Myocyte (in vitro differentiated cells): ENCODE data around the gene RASEF. TPM values are rescaled to one million over a fixed set of nuclear protein-coding genes. Genes with fewer than 3 reads are reported as not detected.

Source experiments
- DNase-seq: peaks from one replicate; pipeline ENCODE4 v3.0.0-alpha.2; 2012; ENCODE audit warnings: low read depth
- total RNA-seq: library from RNA; depleted of rRNA; stranded (reverse); fragments of >200 nt; gene quantifications from 2 replicates; pipeline ENCODE4 v1.2.3, GENCODE V29; 2014

The RASEF gene
- total RNA-seq, 1 donor from 2014 or later, result not detected

DNA sequence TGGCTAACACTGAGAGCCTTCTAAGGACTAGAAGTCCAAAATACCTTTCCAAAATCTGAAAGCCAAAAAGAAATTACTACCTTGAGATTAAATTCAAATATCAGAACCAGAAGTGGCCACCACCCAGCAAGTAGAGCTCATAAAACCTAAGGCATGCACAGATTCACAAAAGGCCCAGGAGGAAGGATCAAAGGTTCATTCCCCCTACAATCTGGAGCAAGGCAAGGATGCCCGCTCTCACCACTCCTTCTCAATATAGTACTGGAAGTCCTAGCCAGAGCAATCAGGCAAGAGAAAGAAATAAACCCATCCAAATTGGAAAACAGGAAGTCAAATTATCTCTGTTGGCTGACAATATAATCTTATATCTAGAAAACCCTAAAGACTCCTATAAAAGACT is 6.0 kb downstream of the RASEF start:
- no peak for DNase-seq

- DNase-seq, result no peak
Measured at GRCh38 chr9:83056174-83056573, 6.8 kb downstream of the RASEF start.

GRCh38 chr9:83047839-83048775 is 14.8 kb downstream of the RASEF start:
- no peak for DNase-seq

GRCh38 chr9:83043597-83043996 is 19.3 kb downstream of the RASEF start:
- no peak for DNase-seq

- no peak for DNase-seq
Measured at GRCh38 chr9:83041771-83042170, 21.2 kb downstream of the RASEF start.

DNA sequence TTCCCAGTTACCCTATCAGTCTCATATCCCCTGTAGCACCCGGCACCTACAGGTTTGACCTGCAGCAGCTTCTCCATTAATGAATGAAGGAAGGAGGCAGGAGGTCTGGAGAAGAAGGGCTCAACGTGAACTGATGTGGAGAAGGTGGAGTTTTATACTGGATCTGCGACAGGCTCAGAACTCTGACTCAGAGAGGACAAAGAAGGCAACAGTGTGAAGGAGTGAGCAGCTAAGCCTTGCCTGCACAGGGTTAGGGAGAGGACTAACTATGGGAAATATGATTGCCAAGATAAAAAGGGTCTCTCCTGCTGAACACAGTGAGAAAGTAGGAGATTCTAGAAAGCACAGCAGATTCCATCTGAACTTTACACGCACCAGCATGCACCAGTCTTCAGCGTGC is 23.6 kb downstream of the RASEF start:
- no peak for DNase-seq

- DNase-seq, result no peak
Measured at GRCh38 chr9:83036043-83036442, 26.9 kb downstream of the RASEF start.

GRCh38 chr9:83035143-83035542 is 27.8 kb downstream of the RASEF start:
- no peak for DNase-seq

- no peak for DNase-seq
Measured at GRCh38 chr9:83034587-83034986, 28.4 kb downstream of the RASEF start.

- no peak for DNase-seq
Measured at GRCh38 chr9:83034026-83034425, 28.9 kb downstream of the RASEF start.

GRCh38 chr9:83032065-83032625 is 30.8 kb downstream of the RASEF start:
- no peak for DNase-seq

DNA sequence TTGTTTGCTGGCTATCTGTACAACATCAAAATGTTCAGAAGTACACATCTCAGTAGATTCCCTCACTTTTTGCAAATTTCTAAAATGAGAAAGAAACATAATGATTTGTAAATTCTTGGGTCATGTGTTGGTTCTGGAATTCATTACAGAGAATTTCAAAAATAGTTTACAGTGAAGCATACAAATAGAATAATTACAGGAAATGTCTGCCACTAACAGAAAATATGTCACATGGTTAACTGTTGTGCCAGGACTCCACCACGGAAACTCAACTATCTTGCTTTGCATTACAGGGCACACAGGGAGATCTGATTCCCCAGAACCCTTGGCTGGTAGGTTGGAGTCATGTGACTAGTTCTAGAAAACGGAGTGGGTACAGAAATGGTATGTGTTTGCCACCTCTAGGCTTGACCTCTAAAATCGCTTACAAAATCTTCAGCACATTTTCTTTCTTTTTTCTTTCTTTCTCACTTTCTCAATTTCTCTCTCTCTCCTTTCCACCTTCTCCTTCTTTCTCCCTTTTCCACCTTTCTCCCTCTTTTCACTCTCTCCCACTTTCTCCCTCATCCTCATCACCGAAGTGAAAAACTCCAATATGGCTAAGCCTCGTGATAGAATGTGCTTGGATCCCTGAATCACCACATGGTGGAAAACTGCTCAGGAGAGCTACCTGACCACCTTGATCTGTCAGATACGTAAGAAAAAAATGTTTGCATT is 32.4 kb downstream of the RASEF start:
- no peak for DNase-seq

GRCh38 chr9:83029531-83030137 is 33.3 kb downstream of the RASEF start:
- no peak for DNase-seq

DNA sequence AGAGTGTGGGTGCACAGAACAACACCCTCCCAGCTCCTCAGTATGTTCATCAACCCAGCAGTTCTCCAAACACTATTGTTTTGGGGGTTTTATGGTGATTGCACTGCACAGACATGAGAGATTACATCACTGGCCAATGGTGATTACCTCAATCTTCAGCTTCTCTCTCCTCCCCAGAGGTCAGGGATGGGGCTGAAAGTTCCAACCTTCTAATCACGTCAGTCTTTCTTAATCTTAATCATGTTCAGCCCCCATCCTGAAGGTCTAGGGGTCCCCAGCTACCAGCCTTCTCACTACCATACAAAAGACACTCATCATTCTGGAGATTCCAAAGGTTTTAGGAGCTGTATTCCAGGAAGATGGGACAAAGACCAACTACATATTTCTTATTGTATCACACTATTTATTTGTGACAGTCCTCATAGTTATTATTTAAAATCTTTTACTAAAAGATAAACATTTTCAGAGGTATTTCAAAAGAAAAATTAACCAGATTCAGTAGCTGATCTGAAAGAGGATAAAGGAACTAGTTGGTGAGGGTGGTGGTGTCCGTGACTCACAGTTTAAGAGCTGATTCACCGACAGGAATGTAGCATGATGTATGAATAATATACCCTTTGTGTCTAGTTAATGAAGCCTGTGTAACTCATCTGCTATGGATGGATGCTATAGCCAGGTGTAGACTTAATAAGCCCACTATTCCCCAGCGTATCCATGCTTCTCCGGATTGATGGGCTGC is 35.6 kb downstream of the RASEF start:
- no peak for DNase-seq

DNA sequence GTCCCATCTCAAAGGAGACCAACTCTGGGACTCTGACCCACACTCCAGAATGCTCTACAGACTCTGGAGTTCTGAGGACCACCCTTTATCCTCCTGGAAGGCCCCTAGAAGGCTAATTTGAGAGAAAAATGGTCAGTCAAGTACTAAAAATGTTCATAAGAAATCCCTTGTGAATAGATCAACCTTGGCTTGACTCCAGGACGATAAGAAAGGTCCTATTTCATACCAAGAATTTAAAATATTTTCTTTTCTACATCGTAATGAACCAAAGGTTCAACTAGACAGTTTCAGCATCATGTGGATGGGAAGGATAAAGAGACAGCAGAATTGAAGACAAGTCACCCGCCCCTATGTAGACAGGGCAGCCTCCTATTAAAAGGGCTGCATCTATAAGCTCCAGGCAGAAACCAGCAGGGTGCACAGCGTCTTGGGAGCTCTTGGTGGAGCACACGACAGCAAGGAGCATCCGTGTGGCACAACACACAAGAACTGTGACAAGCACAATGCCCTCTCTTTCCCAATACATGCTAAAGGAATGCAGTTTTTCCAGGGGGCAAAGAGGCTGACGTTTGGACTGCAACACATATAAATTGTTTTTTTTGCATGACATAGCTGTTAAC is 38.3 kb downstream of the RASEF start:
- no peak for DNase-seq

DNA sequence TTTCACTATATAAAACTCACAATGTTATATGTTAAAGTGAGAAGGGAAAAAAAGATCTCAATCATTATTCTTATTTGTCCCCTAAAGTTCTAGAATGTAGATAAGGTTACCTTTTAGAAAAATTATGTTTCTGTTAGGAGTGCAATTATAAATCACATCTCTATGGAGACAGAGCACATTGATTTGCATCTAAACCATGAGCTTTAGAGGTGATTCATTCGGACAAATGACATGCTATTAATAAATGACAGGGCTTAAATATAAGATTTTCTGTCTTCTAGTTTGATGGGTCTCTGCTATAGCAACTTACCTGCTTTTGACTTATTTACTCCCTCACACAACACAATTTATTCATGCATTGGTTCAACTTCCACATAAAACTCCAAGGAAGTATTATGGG is 39.8 kb downstream of the RASEF start:
- DNase-seq, result no peak

DNA sequence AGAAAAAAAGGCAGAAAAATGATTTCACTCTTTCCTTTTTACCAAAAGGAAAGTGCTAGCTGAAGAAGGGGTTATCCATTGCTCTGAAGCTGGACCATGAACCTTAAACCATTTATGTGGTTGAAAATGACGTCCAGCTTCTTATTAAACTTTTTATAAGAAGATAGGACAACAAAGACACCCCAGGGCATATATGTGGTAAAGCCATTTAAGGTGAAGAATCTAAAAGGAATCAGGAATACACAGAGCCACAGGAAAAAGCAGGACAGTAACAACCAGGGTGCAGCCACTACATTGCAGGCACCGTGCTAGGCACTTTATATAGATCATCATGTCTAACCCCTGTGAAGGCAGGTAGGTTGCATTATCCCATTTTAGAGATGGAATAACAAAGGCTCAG is 42.1 kb downstream of the RASEF start:
- no peak for DNase-seq

DNA sequence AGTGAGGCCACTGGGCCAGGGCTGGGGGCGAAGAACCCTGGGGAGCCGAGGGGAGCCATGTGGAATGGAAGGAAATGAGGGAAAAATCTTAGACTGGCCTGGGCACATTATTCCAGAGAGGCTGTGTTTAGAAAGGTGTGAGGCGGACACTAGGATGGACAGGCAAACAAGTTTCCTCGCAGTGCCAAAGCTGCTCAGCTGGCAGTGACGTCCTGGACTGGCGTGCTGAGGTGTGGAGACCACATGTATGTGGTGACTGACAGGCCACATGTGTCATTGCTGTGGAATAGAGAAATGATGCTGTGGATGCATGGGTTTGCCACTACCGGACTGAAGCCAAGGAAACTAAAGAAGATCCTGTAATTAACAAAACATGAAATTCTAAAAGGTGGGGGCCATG is 42.6 kb downstream of the RASEF start:
- DNase-seq, result no peak

DNA sequence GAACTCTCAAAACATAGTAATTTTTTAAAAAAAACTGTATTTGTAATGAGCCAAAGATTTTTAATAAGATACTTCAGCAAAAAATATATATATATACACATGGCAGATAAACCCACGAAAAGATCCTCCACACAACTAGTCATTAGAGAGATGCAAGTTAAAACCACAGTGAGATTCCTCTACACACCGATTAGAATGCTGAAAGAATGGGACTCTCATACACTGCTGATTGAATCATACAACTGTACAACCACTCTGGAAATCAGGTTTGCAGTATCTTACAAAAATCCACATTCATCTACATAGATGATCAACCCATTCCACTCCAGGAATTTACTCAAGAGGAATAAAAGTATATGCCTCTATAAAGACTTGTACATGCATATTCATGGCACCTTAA is 43.7 kb downstream of the RASEF start:
- no peak for DNase-seq

GRCh38 chr9:83015897-83016296 is 47.0 kb downstream of the RASEF start:
- no peak for DNase-seq
